Activated CD4-positive, alpha-beta T cell treated with anti-CD3 and anti-CD28 coated beads, Interleukin-2, amount 50 U/mL, for 4 hours (primary cell): Measurements from ENCODE around the gene DHX36.

Experiments used
- DNase-seq, 2 experiments: peaks; one replicate each; pipeline ENCODE4 v3.0.0-alpha.2; 2020

Gene DHX36

GRCh38 chr3:154285221-154285620 is 39.1 kb downstream of the DHX36 start:
- DNase-seq, result no peak

DNA sequence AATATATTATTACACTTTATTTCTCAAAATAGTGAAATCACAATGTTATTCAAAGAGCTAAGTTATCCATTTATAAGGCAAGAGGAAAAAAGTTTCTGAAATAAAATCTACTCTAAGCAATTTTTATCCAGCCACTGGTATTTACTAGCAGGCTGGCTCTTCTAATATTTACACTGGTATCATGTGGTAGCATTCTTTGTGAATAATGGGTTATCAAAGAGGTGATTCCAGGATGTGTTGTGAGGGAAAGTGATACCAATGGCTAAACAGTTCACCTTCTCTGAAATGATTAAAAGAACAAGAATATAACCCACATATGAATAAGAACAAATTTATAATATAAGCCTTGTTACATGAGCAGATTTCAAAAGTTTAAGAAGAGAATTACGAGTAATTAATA is 44.1 kb downstream of the DHX36 start:
- no peak for DNase-seq

DNA sequence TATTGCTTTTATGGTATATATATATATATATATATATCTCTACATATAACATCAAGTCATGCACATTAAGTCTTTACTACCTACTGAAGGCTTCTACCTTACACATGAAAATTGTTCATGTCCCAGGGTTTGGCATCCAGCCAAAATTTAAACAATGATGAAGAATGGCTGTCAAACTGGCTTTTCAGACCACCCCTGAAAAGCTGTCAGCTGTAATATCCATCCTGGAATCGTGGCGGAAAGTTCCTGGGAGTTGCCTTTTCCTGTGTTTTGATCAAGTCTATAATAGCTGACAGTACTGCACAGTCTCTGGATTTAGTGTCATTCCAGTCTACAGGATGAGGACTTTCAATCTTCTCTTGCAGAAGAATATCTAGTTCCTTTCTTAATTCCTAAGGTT is 48.3 kb downstream of the DHX36 start:
- no peak for DNase-seq

- DNase-seq, result no peak
Observed at GRCh38 chr3:154275292-154275691, 49.0 kb downstream of the DHX36 start.

- DNase-seq, result no peak
Observed at GRCh38 chr3:154274348-154274747, 49.9 kb downstream of the DHX36 start.

DNA sequence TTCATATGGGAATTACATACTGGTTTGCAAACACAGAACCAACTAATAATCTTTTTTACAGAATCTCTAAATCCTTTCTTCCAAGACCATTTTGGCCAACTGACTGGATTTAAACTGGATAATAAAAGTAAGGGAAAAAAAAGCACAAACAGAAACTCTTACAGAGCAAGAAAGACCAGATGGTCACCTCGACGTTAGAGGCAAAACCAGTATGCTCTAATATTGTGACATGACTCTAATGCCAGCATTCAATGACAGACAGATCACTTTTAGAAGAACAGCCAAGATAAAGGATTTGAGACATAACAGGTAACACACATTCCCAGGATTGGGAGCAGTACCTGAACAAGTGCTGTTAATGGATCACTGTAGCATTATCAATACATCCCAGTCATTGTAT is 50.9 kb downstream of the DHX36 start:
- no peak for DNase-seq

- no peak for DNase-seq
Observed at GRCh38 chr3:154254527-154254926, 69.8 kb downstream of the DHX36 start.

DNA sequence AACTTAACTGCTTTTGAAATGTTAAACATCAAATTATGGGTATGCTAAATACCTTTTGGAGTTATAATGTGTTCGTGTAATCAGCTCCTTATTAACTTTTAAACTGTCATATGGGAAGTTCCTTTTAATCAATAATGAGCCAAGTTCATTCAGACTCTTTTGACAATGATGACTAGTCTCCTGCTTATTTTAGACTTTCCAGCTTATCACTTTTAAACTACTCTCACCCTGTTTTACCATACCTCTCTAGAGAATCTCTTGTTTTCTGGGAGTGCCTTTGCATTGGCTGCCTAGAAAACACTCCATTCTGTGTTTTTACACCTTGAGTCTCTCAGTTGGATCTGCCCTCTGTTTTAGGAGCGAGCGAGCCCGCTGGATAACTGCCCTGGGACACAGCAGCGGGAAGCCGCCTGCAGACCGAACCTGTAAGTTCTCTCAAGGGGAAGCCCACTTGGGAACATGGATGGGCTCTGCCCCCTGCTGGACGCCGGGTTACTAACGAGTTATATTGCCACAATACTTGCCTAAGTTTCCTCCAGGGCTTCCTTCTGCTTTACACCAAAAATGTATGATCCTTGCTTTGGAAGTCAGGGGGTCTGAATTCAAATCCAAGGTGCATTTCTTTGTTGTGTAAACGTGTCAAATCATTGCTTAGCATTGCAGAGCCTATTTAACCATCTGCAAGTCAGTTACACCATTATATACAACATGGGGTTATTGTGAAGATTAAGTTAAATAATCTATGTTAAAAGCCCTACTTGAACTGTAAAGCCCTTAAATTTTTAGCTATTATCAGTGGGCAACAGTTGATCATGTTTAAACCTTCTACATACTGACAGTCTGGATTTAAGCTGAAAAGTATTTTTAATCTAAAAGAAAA is 71.3 kb downstream of the DHX36 start:
- peak; percentile 59 to 60 for DNase-seq

DNA sequence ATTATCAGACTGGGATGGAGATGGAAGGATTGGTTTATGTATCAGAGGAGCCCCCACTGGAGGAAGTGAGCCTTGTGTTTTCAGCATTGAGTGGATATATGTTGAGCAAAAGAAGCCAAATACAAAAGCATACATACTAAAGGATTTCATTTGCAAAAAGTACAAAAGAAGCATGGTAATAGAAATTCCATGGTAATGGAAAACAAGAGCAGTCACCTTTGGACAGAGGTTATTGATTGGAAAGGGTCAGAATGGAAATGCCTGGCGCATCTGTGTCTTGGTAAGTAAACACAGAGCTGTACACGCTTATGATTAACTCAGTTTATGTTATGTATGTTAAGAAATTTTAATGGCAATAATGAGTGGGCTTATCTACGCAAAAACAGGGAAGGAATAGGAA is 72.7 kb downstream of the DHX36 start:
- DNase-seq, result no peak

DNA sequence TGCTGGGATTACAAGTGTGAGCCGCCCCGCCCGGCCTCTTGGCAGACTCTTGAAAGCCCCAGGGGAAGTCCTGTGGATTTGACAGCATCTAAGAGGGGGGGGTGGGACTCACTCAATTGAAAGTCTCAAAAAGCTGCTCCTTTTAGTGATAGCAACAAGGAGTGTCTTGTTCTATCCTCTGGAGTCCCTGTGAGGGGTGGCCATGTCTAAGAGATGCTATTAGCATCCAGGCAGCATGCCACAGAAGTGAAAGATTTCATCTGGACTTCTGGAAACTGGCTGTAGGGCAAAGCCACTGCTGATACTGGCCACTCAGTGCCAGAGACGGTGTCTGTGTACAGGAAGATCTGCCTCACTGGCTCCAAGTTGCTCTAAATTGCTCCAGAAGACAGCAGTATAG is 74.0 kb downstream of the DHX36 start:
- DNase-seq, result no peak

DNA sequence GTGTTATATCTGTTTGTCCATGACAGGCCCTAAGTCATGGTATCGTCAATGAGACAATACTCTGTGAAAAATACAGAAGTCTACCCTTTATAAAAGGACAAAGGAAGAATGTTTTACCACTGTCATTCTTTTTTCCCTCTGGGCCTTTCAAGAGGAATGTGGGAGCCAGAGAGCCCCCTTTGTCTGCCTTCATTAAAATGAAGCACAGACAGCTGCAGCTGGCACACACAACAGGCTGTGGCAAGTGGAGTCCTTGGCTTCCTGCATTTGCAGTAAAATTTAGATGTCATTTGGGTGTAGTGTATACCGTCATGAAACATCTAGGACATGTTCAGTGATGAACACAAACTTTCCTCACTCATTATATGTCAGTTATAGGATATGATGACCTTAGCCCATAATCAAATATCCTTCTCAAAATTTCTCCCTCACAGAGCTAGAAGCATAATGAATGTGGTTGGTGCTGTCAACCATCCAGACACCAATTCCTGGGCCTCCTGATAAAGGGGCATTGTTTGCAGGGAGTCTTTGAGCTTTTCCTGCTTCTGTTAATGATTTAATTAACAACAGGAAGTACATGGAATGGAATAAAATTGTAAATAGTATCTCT is 76.4 kb downstream of the DHX36 start:
- no peak for DNase-seq

GRCh38 chr3:154244644-154245043 is 79.6 kb downstream of the DHX36 start:
- DNase-seq, result no peak

- DNase-seq, result no peak
Observed at GRCh38 chr3:154243353-154243752, 80.9 kb downstream of the DHX36 start.

DNA sequence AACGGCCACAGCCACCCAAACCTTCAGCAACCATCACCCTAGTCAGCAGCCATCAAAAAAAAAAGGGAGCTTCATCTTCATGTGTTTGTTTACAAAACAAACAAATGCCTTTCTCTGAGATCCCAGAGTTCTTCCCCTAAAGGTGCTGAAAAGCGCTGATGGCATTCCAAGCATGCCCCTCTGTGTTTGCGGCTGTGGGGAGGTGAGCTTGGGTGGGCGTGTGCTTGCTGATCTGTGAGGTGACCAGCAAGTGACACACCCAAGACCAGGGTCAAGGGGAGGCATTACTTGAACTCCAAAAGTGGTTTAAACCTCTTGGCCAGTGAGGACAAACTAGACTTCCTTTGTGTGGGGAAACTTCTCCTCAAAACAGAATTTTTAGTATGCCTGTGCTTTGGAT is 81.5 kb downstream of the DHX36 start:
- DNase-seq, result no peak

DNA sequence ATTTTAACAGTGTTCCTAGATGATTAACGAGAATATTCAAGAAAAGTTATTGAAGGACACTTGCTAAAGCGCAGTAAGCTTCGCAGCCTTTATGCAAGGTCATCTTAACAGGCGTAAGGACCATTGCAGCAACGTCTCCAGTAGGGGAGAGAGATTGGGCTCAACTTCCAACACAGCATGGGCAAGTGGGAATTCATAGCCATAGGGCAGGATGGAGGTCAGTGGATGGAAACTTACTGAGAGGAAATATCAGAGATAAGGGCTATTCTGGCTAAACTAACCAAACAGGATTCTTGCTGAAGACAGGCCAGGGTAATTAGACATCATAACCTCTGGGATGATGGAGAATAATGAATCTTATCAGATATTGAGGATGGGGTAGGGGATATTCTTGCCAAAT is 82.8 kb downstream of the DHX36 start:
- no peak for DNase-seq

DNA sequence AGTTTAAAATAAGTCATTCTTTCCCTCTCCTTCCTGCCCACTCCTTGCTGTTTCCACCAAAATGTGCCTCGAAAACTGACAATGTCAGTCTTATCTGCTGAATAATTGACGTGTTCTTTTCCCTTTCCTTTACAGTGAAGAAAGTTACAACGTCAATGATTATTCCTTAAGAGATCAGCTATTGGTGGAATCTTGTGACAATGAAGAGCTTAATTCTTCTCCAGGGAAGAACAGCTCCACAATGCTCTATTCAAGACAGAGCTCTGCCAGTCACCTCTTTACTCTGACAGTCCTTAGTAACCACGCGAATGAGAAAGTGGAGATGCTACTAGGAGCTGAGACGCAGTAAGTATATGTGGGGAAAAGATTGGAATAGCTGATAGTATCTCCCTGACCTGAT is 84.1 kb downstream of the DHX36 start:
- DNase-seq, result no peak

DNA sequence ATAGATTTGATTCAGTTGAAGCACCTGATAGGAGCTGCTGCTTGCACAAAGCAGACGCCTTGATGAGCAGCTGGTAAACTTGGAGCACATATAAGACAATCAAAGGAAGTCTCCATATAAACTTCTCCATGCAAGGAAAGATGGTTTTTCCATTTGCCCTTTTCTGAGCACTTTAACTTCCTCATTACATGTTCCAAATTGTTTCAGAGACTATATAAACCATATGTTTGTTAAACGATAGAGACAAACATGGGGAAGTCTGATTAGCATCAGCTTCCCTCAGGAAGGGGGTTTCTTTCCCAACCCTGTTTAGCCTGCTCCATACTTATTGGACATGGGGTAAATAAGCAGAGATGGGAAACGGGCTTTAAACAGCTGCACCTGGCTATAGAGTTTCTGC is 88.0 kb downstream of the DHX36 start:
- DNase-seq, result no peak

DNA sequence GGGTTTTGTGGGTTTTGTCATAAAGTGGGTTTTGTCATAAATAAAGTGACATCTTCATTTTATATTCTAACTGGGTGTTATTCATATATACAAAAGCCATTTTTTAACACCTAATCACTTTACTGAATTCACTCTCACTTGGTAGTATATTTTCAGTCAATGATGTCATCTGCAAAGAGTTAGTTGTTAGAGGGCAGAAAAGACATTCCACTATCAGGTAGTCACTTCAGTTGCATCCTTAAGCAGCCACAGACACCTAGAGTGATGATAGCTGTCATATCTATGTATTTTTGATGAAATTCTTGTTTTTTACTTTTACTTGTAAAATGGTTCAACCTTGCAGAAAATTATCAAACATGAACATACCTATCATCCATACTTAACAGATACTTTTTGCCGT is 89.0 kb downstream of the DHX36 start:
- no peak for DNase-seq

GRCh38 chr3:154229217-154229590 is 95.1 kb downstream of the DHX36 start:
- no peak for DNase-seq

- no peak for DNase-seq
Observed at GRCh38 chr3:154228561-154229216, 95.6 kb downstream of the DHX36 start.

DNA sequence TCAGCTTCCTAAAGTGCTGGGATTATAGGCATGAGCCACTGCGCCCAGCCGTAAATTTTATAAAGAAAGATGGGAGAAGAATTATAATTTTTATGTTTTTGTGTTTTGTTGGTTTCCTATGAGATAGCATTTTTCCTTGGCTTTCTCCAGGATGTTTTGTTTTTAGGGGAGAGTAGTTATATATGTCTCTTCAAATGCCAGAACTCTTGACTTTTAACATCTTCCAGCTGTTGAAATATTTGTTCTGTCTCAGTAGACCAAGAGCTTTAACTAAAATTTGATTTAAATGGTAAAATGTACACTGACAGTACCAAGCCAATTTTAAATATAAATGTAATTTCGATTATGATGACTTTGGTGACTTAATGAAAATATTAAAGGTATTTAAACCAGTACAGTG is 96.8 kb downstream of the DHX36 start:
- no peak for DNase-seq

- no peak for DNase-seq
Observed at GRCh38 chr3:154225536-154225935, 98.8 kb downstream of the DHX36 start.

GRCh38 chr3:154224866-154225265 is 99.4 kb downstream of the DHX36 start:
- DNase-seq, result no peak

GRCh38 chr3:154224366-154224765 is 99.9 kb downstream of the DHX36 start:
- no peak for DNase-seq
